NCI-H2196 treated with DMSO at 0.1 percent for 48 hours (cell line): ENCODE results near the gene GUCA2A.

Experiments used
- DNase-seq: peaks from one replicate; lab custom pipeline; 2025; ENCODE audit not compliant: unreplicated experiment; lab: John Stamatoyannopoulos, UW

Gene GUCA2A

GRCh38 chr1:42155362-42155761 is 9.2 kb downstream of the GUCA2A start:
- DNase-seq: no peak

GRCh38 chr1:42154685-42155084 is 9.9 kb downstream of the GUCA2A start:
- no peak for DNase-seq

GRCh38 chr1:42153624-42154023 is 10.9 kb downstream of the GUCA2A start:
- no peak for DNase-seq

GRCh38 chr1:42152907-42153600 is 11.5 kb downstream of the GUCA2A start, which contains the start of gene GUCA2B:
Gene GUCA2B (plus strand): TSS chr1:42153410. CDS start chr1:42153451, 41 bp downstream.
- no peak for DNase-seq

- DNase-seq: peak; percentile 34
These were observed 12.4 kb downstream of the GUCA2A start for GRCh38 chr1:42152119-42152518.

- DNase-seq: no peak
These were observed 13.9 kb downstream of the GUCA2A start for GRCh38 chr1:42150651-42151050.

GRCh38 chr1:42148166-42148565 is 16.4 kb downstream of the GUCA2A start:
- no peak for DNase-seq

GRCh38 chr1:42146626-42147320 is 17.8 kb downstream of the GUCA2A start:
- DNase-seq: peak; percentile 55

- no peak for DNase-seq
These were observed 18.6 kb downstream of the GUCA2A start for GRCh38 chr1:42145764-42146625.

GRCh38 chr1:42145389-42145716 is 19.2 kb downstream of the GUCA2A start:
- DNase-seq: no peak

GRCh38 chr1:42144711-42145388 is 19.7 kb downstream of the GUCA2A start:
- no peak for DNase-seq

GRCh38 chr1:42143896-42144710 is 20.4 kb downstream of the GUCA2A start:
- DNase-seq: no peak

GRCh38 chr1:42142894-42143675 is 21.5 kb downstream of the GUCA2A start:
- peak; percentile 64 for DNase-seq

GRCh38 chr1:42141978-42142377 is 22.6 kb downstream of the GUCA2A start:
- no peak for DNase-seq

GRCh38 chr1:42140191-42140590 is 24.4 kb downstream of the GUCA2A start:
- DNase-seq: no peak

- no peak for DNase-seq
These were observed 25.1 kb downstream of the GUCA2A start for GRCh38 chr1:42139444-42139843.

- no peak for DNase-seq
These were observed 26.0 kb downstream of the GUCA2A start for GRCh38 chr1:42138586-42138985.

- no peak for DNase-seq
These were observed 26.8 kb downstream of the GUCA2A start for GRCh38 chr1:42137766-42138165.

GRCh38 chr1:42136466-42136865 is 28.1 kb downstream of the GUCA2A start:
- DNase-seq: no peak

GRCh38 chr1:42135426-42135825 is 29.1 kb downstream of the GUCA2A start:
- DNase-seq: no peak
